Measurements from ENCODE around the gene MCEMP1. TPM values are rescaled to one million over a fixed set of nuclear protein-coding genes. Genes with fewer than 3 reads are reported as not detected.
A peak's percentile ranks its signal among the peaks of the same experiment; 100 is the strongest.

The MCEMP1 gene
- total RNA-seq, 6 experiments from 2014 or later: not detected

DNA sequence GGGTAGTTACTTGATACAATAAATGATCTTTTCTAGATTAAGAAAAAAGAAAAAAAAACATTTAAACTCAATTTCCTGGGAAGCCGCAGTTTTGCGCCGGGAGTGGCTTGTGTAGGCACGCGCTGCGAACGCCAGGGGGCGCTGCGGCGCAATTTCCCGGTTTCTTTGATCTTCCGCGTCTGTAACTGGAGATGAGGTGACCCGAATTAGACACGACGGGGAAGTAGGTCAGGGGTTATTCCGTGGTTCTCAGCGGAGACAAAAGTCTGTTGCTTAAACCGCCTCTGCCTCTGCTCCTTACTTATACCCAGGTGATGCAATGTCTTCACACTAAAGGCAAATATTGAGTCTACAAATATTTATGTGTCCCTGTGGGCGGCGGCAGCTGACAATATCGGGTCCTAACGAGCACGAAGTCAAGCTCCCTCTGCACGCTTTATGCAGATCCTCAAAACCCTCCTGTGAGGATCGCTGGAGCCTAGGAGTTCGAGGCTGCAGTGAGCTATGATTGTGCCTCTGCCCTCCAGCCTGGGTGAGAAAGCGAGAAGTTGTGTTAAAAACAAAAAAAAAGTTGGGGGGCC is 24.7 kb upstream of the MCEMP1 start:
- Mint-ChIP-seq H3K4me1 (ENCODE audit: low read depth) (peaks cover 10% of the 10 kb centered on the region), H3K4me3 (peak overlapping the region; percentile 68), H3K36me3 (ENCODE audit: low read depth) (no peaks in the 10 kb centered on the region), H3K9me3 (no peaks in the 10 kb centered on the region), H3K27ac (no peak overlapping the region), H3K27me3 (ENCODE audit: insufficient read depth) (peaks cover 19% of the 10 kb centered on the region)
- DNase-seq: peak; percentile 44
- TF ChIP-seq, protein P1, sequence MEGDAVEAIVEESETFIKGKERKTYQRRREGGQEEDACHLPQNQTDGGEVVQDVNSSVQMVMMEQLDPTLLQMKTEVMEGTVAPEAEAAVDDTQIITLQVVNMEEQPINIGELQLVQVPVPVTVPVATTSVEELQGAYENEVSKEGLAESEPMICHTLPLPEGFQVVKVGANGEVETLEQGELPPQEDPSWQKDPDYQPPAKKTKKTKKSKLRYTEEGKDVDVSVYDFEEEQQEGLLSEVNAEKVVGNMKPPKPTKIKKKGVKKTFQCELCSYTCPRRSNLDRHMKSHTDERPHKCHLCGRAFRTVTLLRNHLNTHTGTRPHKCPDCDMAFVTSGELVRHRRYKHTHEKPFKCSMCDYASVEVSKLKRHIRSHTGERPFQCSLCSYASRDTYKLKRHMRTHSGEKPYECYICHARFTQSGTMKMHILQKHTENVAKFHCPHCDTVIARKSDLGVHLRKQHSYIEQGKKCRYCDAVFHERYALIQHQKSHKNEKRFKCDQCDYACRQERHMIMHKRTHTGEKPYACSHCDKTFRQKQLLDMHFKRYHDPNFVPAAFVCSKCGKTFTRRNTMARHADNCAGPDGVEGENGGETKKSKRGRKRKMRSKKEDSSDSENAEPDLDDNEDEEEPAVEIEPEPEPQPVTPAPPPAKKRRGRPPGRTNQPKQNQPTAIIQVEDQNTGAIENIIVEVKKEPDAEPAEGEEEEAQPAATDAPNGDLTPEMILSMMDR (IDR thresholded peaks at IDR 0.05): peak; percentile 99

DNA sequence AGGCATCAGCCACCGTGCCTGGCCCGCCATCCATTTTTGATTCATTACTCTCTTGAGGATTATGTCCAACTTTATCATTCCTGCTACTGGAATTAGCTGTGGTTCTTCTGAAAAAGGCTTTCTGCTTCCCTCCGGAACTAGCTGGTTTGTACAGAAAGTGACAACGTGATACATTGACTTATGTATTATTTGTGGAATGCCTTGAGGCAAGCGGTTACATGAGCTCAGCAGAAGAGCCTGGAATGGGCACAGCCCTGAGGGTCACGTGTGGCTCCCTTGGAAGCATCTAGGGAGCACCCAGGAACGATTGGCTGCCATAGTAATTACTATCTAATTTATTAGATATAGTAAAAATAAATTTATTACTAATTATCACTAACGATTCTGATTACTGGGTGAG is 22.5 kb upstream of the MCEMP1 start:
- DNase-seq: peak; percentile 50
- TF ChIP-seq, protein P1 (IDR thresholded peaks at IDR 0.05): no peak
- Mint-ChIP-seq H3K4me3 (no peak overlapping the region), H3K27me3 (ENCODE audit: insufficient read depth) (peaks cover 25% of the 10 kb centered on the region), H3K9me3 (no peaks in the 10 kb centered on the region), H3K27ac (no peak overlapping the region), H3K36me3 (ENCODE audit: low read depth) (no peaks in the 10 kb centered on the region), H3K4me1 (ENCODE audit: low read depth) (peaks cover 10% of the 10 kb centered on the region)

DNA sequence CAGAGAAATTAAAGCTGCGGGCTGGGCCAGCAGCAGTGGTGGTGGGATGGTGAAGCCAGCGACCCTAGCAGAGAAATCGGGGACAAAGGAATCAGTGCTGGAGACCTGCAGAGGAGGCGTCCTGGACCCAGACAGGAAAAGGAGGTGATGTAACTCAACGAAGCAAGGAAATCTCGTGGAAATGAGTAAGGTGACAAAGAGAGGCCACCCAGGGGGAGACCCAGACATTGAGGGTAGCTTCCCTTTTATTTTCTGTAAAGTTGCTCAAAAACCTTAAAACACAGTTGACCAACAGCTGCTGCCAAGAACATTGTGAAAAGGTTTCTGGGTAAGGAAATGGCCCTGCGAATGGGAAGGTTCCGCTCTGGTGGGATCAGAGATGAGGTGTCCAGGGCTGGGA is 21.3 kb upstream of the MCEMP1 start:
- Mint-ChIP-seq H3K36me3 (ENCODE audit: low read depth) (no peaks in the 10 kb centered on the region), H3K27ac (no peak overlapping the region), H3K27me3 (ENCODE audit: insufficient read depth) (peaks cover 30% of the 10 kb centered on the region), H3K4me3 (no peak overlapping the region), H3K4me1 (ENCODE audit: low read depth) (peaks cover 10% of the 10 kb centered on the region), H3K9me3 (no peaks in the 10 kb centered on the region)
- TF ChIP-seq, protein P1 (IDR thresholded peaks at IDR 0.05): no peak
- DNase-seq: no peak

DNA sequence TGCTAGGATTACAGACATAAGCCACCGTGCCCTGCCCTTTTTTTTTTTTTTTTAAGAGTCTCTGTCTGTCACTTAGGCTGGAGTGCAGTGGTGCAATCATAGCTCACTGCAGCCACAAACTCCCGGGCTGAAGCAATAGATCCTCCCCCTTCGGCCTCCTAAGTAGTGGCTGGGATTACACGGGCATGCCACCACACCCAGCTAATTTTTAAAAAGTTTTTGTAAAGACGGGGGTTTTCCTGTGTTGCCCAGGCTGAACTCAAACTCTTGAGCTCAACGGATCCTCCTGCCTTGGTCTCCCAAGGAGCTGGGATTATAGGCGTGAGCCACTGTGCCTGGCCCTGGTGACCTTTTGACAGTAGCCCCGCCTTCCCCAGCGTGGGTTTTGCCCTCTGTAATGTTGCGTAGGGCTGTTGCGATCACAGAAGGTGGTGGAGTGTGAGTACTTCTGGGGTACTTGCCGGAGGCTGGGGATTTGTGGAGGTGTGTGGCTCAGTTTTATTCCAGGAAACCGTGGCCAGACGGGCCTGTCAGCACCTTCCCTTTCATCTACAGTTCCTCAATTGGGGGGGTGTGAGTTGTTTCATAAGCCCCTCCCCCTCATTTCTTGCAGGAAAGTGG is 19.6 kb upstream of the MCEMP1 start:
- no peak overlapping the region for H3K4me3 Mint-ChIP-seq
- TF ChIP-seq, protein P1 (IDR thresholded peaks at IDR 0.05): no peak
- no peak overlapping the region for H3K27ac Mint-ChIP-seq
- H3K9me3 Mint-ChIP-seq: no peaks in the 10 kb centered on the region
- H3K4me1 Mint-ChIP-seq (ENCODE audit: low read depth): peaks cover 7% of the 10 kb centered on the region
- H3K36me3 Mint-ChIP-seq (ENCODE audit: low read depth): no peaks in the 10 kb centered on the region
- no peak for DNase-seq
- peaks cover 32% of the 10 kb centered on the region for H3K27me3 Mint-ChIP-seq (ENCODE audit: insufficient read depth)

DNA sequence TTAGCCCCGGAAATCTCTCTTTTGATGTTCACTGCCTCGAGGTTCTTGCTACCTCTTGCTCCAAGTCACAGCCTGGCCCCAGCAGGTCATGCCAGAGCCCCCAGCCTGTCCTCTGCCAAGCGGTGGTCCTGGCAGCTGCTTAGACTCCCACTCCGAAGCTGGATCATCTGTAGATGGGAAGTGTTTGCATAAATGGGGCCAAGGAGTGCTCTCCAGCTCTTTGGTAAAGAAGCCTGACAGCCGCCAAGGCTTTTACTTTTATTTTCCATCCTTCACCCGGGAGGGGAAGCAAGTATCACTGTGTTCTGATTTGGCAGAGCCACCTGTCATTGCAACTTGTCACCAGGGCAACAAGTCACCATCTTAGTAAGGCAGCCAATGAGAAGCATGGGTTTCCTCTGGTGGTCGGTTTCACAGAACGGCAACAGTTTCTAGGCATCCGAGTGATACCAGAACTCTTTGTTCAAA is 18.6 kb upstream of the MCEMP1 start:
- H3K27me3 Mint-ChIP-seq (ENCODE audit: insufficient read depth): peaks cover 36% of the 10 kb centered on the region
- no peaks in the 10 kb centered on the region for H3K9me3 Mint-ChIP-seq
- H3K36me3 Mint-ChIP-seq (ENCODE audit: low read depth): no peaks in the 10 kb centered on the region
- no peak overlapping the region for H3K4me3 Mint-ChIP-seq
- no peaks in the 10 kb centered on the region; the same call in 1 of the 2 replicates for H3K4me1 Mint-ChIP-seq (ENCODE audit: low read depth)
- DNase-seq: no peak
- TF ChIP-seq, protein P1 (IDR thresholded peaks at IDR 0.05): no peak
- H3K27ac Mint-ChIP-seq: no peak overlapping the region

All from HFFc6 (cell line).